ENCODE results near the gene ENPP3. TPM values are rescaled to one million over a fixed set of nuclear protein-coding genes. Genes with fewer than 3 reads are reported as not detected.

The ENPP3 gene
- total RNA-seq, 1 donor from 2014 or later, result 1.9 TPM

DNA sequence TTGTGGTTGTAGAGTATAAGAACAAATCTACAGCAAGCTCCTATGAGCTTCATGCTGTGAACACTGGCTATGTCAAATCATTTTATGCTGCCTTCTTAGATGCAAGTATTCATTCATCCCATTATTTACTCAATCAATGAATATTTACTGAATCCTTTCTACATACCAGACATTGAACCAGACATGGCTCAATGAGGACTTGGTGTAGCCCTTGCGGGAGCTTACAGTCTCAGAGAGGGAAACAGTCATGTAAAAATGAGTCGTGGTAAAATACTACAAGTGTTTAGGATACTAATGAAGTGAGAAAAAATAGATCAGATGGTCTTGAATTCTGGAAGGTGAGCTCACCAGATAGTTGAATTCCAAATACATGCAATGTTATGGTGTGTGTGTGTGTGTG, 125.9 kb downstream of the ENPP3 start:
- ATAC-seq, result peak; percentile 20

DNA sequence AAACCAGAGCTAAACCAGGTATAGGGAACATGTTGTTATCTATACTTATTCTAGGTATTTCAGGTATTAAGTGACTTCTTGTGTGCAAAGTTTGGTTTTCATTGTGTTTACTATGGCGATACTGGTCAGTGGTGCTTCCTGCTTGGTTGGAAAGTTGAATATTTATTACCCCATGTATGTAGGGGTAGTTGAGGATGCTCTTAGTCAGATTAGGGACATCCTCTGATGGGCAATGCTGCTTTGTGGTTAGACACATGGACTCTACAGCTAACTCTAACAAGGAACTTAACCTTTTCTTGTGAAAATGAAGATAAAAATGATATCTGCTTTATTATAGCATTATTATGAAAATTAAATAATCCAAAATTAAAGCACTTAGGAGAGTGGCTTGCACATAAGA, 126.6 kb downstream of the ENPP3 start:
- ATAC-seq (no peak), DNase-seq (ENCODE audit: low spot score) (no peak)

More for the DNA sequence above, 125.9 kb downstream of the ENPP3 start:
- no peak for DNase-seq (ENCODE audit: low spot score)

- no peak for DNase-seq (ENCODE audit: low spot score)
- no peak for ATAC-seq
These were observed 127.2 kb downstream of the ENPP3 start for GRCh38 chr6:131764350-131764749.

DNA sequence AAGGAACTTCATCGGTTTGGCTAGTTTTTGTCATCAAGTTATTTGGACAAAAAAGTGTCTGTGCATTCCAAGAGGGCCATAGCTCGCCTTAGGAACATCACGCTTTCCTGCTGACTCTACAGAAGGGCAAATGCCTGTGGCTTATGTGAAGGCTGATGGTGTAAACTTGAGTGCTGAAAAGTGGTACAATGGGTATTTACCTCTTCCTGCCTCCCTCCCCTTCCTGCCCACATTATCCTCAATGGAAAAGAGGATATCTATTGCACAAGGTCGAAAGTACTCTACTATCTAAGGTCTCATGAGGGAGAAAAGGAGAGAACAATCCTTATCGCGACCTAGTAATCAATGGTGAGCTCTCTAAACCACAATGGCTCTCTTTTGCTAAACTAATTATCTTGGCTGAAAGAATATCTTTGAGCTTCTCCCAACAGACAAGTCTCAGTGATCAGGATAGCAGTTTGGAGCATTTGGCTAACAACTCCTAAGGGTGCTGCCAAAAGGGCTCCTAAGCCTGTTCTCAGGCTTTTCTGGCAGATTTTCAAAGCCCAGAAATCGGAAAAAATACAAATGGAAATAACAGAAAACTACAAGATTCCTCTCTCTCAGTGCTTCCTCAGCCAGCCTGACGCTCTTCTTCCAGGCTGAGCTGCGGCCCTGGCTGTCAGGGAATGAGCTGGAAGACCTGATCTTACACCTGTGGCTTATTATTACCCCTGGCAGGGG, 128.1 kb downstream of the ENPP3 start:
- DNase-seq (ENCODE audit: low spot score) (no peak), ATAC-seq (peak; percentile 45)

DNA sequence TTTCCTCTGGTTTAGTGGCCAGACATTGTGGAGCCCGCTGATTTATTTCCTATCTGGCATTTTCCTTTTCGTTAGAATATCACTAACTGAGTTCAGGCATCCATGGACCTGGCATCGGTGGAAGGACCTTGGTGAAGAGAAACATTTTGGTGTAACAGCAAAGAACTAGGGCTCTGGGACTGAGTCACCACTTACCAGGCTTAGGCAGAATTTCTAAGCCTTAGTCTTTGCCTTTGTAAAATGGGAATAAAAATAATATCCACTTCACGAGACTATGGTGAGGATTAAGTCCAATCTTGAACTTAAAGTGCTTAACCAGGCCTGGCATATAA, 128.7 kb downstream of the ENPP3 start:
- ATAC-seq (no peak), DNase-seq (ENCODE audit: low spot score) (no peak)

GRCh38 chr6:131766631-131767030, 129.5 kb downstream of the ENPP3 start:
- DNase-seq (ENCODE audit: low spot score), result no peak
- no peak for ATAC-seq

DNA sequence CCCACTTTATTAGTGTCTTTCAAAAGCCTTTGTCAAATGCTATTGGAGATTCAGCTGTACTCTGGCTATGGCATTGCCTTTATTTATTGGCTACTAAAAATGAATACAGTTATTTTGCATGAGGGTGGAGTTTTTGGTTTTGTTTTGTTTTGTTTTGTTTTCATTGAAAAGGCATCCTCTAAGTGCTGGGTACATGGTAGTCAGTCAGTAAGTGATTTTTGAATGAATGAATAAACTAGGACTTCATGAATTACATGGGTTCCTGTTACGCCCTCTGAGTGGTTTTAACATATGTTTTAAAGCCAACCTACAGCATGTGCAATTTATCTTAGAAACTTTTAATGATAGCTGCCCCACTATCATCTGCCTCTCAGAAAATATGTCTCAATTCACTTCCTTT, 131.9 kb downstream of the ENPP3 start:
- no peak for ATAC-seq
- DNase-seq (ENCODE audit: low spot score), result no peak

GRCh38 chr6:131769385-131770141, 132.5 kb downstream of the ENPP3 start:
- ATAC-seq, result no peak
- DNase-seq (ENCODE audit: low spot score), result no peak

GRCh38 chr6:131770776-131771175, 133.7 kb downstream of the ENPP3 start:
- DNase-seq (ENCODE audit: low spot score) (no peak), ATAC-seq (no peak)

DNA sequence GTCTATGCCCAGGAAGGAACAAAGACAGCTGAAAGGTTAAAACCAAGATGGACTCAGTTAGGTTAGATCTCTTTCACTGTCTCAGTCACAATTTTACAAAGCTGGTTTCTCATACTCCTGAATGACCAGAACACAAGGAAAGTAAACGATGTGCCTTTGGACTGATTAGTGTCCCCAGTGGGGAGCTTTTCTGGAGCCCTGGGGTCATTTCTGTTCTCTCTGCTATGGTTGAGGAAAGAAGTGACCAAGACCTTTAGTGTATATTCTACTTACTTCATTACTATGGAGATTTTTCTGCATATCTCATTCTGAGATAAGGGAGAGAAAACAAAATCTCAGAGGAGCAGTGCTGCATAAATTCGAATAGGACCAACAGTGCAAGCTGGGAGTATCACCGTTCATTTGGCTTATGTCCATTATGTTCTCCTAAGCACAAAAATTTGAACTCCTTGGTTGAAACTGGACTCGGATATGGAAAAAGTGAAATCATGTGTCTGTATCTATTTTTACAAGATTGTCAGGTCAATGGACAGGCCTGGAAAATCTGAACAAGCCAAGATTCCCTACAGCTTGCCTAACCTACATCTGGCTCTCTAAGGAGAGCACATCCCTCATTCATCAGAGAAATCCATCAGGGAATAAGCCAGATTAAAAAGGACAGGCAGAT, 136.3 kb downstream of the ENPP3 start:
- DNase-seq (ENCODE audit: low spot score), result no peak
- ATAC-seq, result no peak

DNA sequence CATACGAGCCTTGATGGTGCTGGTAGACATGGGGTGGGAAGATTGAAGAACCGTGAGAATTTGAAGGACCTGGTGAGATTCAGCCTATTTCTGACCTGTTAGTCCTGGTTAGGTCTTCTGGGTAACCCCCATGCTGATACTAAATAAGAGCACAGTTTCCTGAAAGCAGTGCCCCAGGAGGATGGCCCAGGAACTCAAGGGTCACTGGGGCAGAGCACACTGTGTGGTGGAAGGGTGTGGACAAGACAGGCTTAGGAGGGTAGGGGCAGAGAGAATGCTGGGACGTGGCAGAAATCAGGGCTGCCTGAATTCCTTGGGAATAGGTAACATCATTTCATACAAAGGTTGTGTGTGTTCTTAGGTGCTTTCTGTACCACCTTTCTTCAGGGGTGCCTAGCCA, 138.8 kb downstream of the ENPP3 start:
- ATAC-seq, result no peak
- DNase-seq (ENCODE audit: low spot score), result no peak

- no peak for ATAC-seq
- no peak for DNase-seq (ENCODE audit: low spot score)
These were observed 139.9 kb downstream of the ENPP3 start for GRCh38 chr6:131776985-131777384.

GRCh38 chr6:131778169-131778568, 141.1 kb downstream of the ENPP3 start:
- ATAC-seq (no peak), DNase-seq (ENCODE audit: low spot score) (no peak)

- no peak for DNase-seq (ENCODE audit: low spot score)
- ATAC-seq, result peak; percentile 30
These were observed 142.2 kb downstream of the ENPP3 start for GRCh38 chr6:131779304-131779703.

DNA sequence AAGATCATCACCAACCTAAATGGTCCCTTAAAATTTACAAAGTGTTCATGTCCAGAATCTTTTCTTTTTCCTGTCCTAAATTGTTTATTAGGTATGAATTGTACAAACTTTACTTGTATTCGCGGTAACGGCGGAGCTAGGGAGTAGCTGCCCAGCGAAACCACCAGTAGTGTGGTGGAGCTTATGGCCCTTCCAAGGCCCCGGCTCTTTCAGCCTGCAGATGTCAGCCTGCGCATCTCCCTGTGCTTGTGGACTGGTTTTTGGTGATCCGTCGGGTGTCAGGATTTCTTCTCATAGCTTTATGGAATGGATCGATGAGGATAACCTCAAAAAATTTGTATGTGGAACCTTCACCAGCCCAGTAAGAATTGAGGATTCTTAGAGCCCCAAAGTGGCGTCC, 143.5 kb downstream of the ENPP3 start:
- DNase-seq (ENCODE audit: low spot score) (no peak), ATAC-seq (no peak)

GRCh38 chr6:131781687-131782086, 144.6 kb downstream of the ENPP3 start:
- DNase-seq (ENCODE audit: low spot score) (no peak), ATAC-seq (no peak)

- peak; percentile 99 for ATAC-seq
- no peak for DNase-seq (ENCODE audit: low spot score)
These were observed 145.7 kb downstream of the ENPP3 start for GRCh38 chr6:131782764-131783163.

GRCh38 chr6:131784561-131784960, 147.5 kb downstream of the ENPP3 start:
- no peak for DNase-seq (ENCODE audit: low spot score)
- no peak for ATAC-seq

- ATAC-seq (no peak), DNase-seq (ENCODE audit: low spot score) (no peak)
These were observed 150.0 kb downstream of the ENPP3 start for GRCh38 chr6:131787079-131787478.

GRCh38 chr6:131787766-131788712, 150.9 kb downstream of the ENPP3 start:
- ATAC-seq (no peak), DNase-seq (ENCODE audit: low spot score) (no peak)

GRCh38 chr6:131789219-131789618, 152.1 kb downstream of the ENPP3 start:
- ATAC-seq (no peak), DNase-seq (ENCODE audit: low spot score) (no peak)
